Spleen (tissue), 11 donors: ENCODE results near the gene ADGRA1. TPM values are rescaled to one million over a fixed set of nuclear protein-coding genes. Genes with fewer than 3 reads are reported as not detected.

Experiments used
- DNase-seq: peaks from one replicate; pipeline ENCODE4 v3.0.0-alpha.2; 2020
- H3K27ac ChIP-seq, 8 donors: fragments of 200-600 bp; sonication (generic) in 7 of 8; 1 replicate in 4 of 8; 2 replicates in 4 of 8; pipeline versions ENCODE4 v1.5.0 to v1.8.0; 2016 to 2021; ENCODE audit warnings: inconsistent platforms in 4 of 8, mild to moderate bottlenecking in 4 of 8, moderate library complexity in 1 of 8
- H3K27me3 ChIP-seq, 7 donors: fragments of 200-600 bp; sonication (generic) in 6 of 7; replicated peaks in 1 of 7; 1 replicate in 4 of 7; 2 replicates in 3 of 7; pipeline versions ENCODE4 v1.5.0 to v1.8.0; 2016 to 2021; ENCODE audit warnings: inconsistent platforms in 3 of 7, mild to moderate bottlenecking in 1 of 7
- H3K36me3 ChIP-seq, 6 donors: fragments of 200-600 bp; sonication (generic) in 5 of 6; 1 replicate in 4 of 6; 2 replicates in 2 of 6; pipeline versions ENCODE4 v1.5.0 to v1.8.0; 2016 to 2021; ENCODE audit warnings: inconsistent platforms in 2 of 6
- H3K4me1 ChIP-seq, 6 donors: fragments of 200-600 bp; sonication (generic) in 5 of 6; 1 replicate in 3 of 6; 2 replicates in 3 of 6; pipeline versions ENCODE4 v1.5.0 to v1.8.0; 2016 to 2021; ENCODE audit warnings: inconsistent platforms in 3 of 6
- H3K4me3 ChIP-seq, 8 donors: fragments of 200-600 bp; sonication (generic) in 7 of 8; 1 replicate in 4 of 8; 2 replicates in 4 of 8; pipeline versions ENCODE4 v1.5.0 to v1.8.0; 2016 to 2021; ENCODE audit warnings: inconsistent platforms in 4 of 8, mild to moderate bottlenecking in 4 of 8, moderate library complexity in 2 of 8
- H3K9me3 ChIP-seq, 8 donors: fragments of 200-600 bp; sonication (generic) in 7 of 8; 1 replicate in 4 of 8; 2 replicates in 4 of 8; pipeline versions ENCODE4 v1.5.0 to v1.8.0; 2016 to 2021; ENCODE audit warnings: inconsistent platforms in 4 of 8
- CTCF ChIP-seq, 11 experiments: fragments of 200-600 bp in 7 of 11; fragments of 450-650 bp in 4 of 11; sonication (generic) in 4 of 11; IDR thresholded peaks in 8 of 11; conservative IDR thresholded peaks in 3 of 11; 1 replicate in 7 of 11; 2 replicates in 4 of 11; pipeline versions ENCODE4 v1.4.0 to v1.8.0; 2016 to 2021; ENCODE audit warnings: antibody characterized with exemption in 11 of 11, inconsistent platforms in 4 of 11, mild to moderate bottlenecking in 1 of 11
- POLR2A ChIP-seq, 3 donors: fragments of 450-650 bp; IDR thresholded peaks; one replicate each; pipeline ENCODE4 v1.5.1; 2017; ENCODE audit warnings: antibody characterized with exemption in 3 of 3, mild to moderate bottlenecking in 1 of 3
- POLR2AphosphoS5 ChIP-seq, 3 donors: sonication (generic); formaldehyde crosslinking; IDR thresholded peaks; one replicate each; pipeline ENCODE4 v1.5.1; 2017; ENCODE audit warnings: antibody characterized with exemption in 3 of 3
- WGBS, 5 donors: extraction: QIAGEN DNeasy Blood & Tissue Kit in 3 of 5; methylation state at CpG; one replicate each; pipeline versions ENCODE4 v1.1.5 to v1.1.7; 2013 to 2018; 5-methylcytosine and 5-hydroxymethylcytosine counted together
- intact Hi-C: fragments of 100-400 bp; cut with DNase I; formaldehyde crosslinking; loops from one replicate; pipeline ENCODE4 v1.15.0; 2023; ENCODE audit warnings: low total_unique reads
- polyA plus RNA-seq, 3 donors: library from polyadenylated mRNA; stranded (reverse); fragments of 200-250 nt; gene quantifications; one replicate each; pipeline ENCODE4 v1.2.1, GENCODE V29; 2013
- total RNA-seq, 7 donors: library from RNA; depleted of rRNA in 3 of 7; stranded (reverse); fragments of >200 nt in 3 of 7; fragmentation: NEBNext Ultra II Directional in 4 of 7; extraction: Animal tissue kit (Norgen Biotek cat#: 25700) in 4 of 7; gene quantifications; one replicate each; pipeline versions ENCODE4 v1.1.0 to v1.2.1, GENCODE V29; 2016 to 2021
- donor health status: healthy with polysubstance abuse.
- donor health status: DM: no; HTN: no; CAD: no; lungs with moderate emphysema.
- donor health status: DM: no; HTN: no; CAD: no.
- donor health status: Bipolar disorder and iron deficiency.
- donor health status: healthy.
- donor health status: DM: no; HTN: no; CAD: no.
- donor health status: DM: yes; HTN: yes; CAD: no.

The ADGRA1 gene
- total and polyA plus RNA-seq, 10 donors, result 0.02 to 0.34 (median 0.19) TPM; not detected in 6

GRCh38 chr10:133143200-133143533 is 55.4 kb downstream of the ADGRA1 start:
- no peak for DNase-seq
- Histone ChIP-seq H3K9me3 (peaks cover 0 to 15% (median 9%) of the 10 kb centered on the region in 8 donors), H3K27me3 (peaks cover 0 to 82% (median 12%) of the 10 kb centered on the region in 7 donors), H3K4me3 (no peak overlapping the region), H3K36me3 (no peaks in the 10 kb centered on the region), H3K4me1 (no peaks in the 10 kb centered on the region), H3K27ac (no peak overlapping the region)
- intact Hi-C loops, result loop anchor here (10.0 kb wide), 1 partner anchor 112 kb away; no protein-coding TSS in a partner anchor
- TF ChIP-seq POLR2A (IDR thresholded peaks at IDR 0.05) (no peak), POLR2AphosphoS5 (IDR thresholded peaks at IDR 0.05) (no peak), CTCF (IDR thresholded peaks at IDR 0.05 in 8 of 11, conservative IDR thresholded peaks at IDR 0.05 in 3 of 11) (no peak)
- WGBS, 5 donors, result 59 to 84% (median 75%) methylated on average over 10 of the region's 10 CpGs

GRCh38 chr10:133143546-133143945 is 55.8 kb downstream of the ADGRA1 start:
- no peak overlapping the region for H3K27ac ChIP-seq

GRCh38 chr10:133144771-133145170 is 57.0 kb downstream of the ADGRA1 start:
- no peak for DNase-seq
- Histone ChIP-seq H3K9me3 (peaks cover 0 to 20% (median 14%) of the 10 kb centered on the region in 8 donors), H3K4me3 (no peak overlapping the region), H3K36me3 (no peaks in the 10 kb centered on the region), H3K27ac (no peak overlapping the region), H3K27me3 (peaks cover 0 to 85% (median 12%) of the 10 kb centered on the region in 7 donors), H3K4me1 (no peaks in the 10 kb centered on the region)
- 87 to 95% (median 89%) methylated on average over 7 of the region's 7 CpGs for WGBS, 5 donors
- TF ChIP-seq POLR2A (IDR thresholded peaks at IDR 0.05) (no peak), CTCF (IDR thresholded peaks at IDR 0.05 in 8 of 11, conservative IDR thresholded peaks at IDR 0.05 in 3 of 11) (no peak), POLR2AphosphoS5 (IDR thresholded peaks at IDR 0.05) (no peak)
- intact Hi-C loops, result loop anchor here (10.0 kb wide), 1 partner anchor 110 kb away; no protein-coding TSS in a partner anchor

More at GRCh38 chr10:133143546-133143945, 55.8 kb downstream of the ADGRA1 start:
- H3K36me3 ChIP-seq, result no peaks in the 10 kb centered on the region
- intact Hi-C loops, result loop anchor here (10.0 kb wide), 1 partner anchor 111 kb away; no protein-coding TSS in a partner anchor
- H3K4me3 ChIP-seq, result no peak overlapping the region
- H3K9me3 ChIP-seq, result peaks cover 0 to 18% (median 13%) of the 10 kb centered on the region in 8 donors
- DNase-seq, result no peak
- WGBS, 5 donors, result 63 to 79% (median 69%) methylated on average over 9 of the region's 9 CpGs
- H3K4me1 ChIP-seq, result no peaks in the 10 kb centered on the region
- H3K27me3 ChIP-seq, result peaks cover 0 to 86% (median 12%) of the 10 kb centered on the region in 7 donors
- TF ChIP-seq POLR2AphosphoS5 (IDR thresholded peaks at IDR 0.05) (no peak), CTCF (IDR thresholded peaks at IDR 0.05 in 8 of 11, conservative IDR thresholded peaks at IDR 0.05 in 3 of 11) (no peak), POLR2A (IDR thresholded peaks at IDR 0.05) (no peak)

- intact Hi-C loops, result no loop called here
- H3K27me3 ChIP-seq, result peaks cover 0 to 53% (median 4%) of the 10 kb centered on the region in 7 donors
- 94 to 98% (median 95%) methylated on average over 8 of the region's 8 CpGs for WGBS, 5 donors
- H3K36me3 ChIP-seq, result no peaks in the 10 kb centered on the region
- peaks cover 0 to 27% (median 14%) of the 10 kb centered on the region in 8 donors for H3K9me3 ChIP-seq
- no peak for DNase-seq
- H3K4me1 ChIP-seq, result no peaks in the 10 kb centered on the region
- no peak overlapping the region for H3K4me3 ChIP-seq
- TF ChIP-seq POLR2A (IDR thresholded peaks at IDR 0.05) (no peak), CTCF (IDR thresholded peaks at IDR 0.05 in 8 of 11, conservative IDR thresholded peaks at IDR 0.05 in 3 of 11) (no peak), POLR2AphosphoS5 (IDR thresholded peaks at IDR 0.05) (no peak)
- no peak overlapping the region for H3K27ac ChIP-seq
Observed at GRCh38 chr10:133150226-133150625, 62.5 kb downstream of the ADGRA1 start.
